H9 (cell line): ENCODE results near the gene ULK3. TPM values are rescaled to one million over a fixed set of nuclear protein-coding genes. Genes with fewer than 3 reads are reported as not detected.

Experiments
- DNase-seq: peaks from one replicate; pipeline ENCODE4 v3.0.0-alpha.2; 2017
- H2AFZ ChIP-seq: one replicate; pipeline ENCODE4 v1.6.1; 2013; ENCODE audit warnings: mild to moderate bottlenecking, low read length, control low read depth, moderate library complexity
- H2AK5ac ChIP-seq: 2 replicates; pipeline ENCODE4 v1.6.1; 2013; ENCODE audit warnings: low read length, control low read depth, mixed read lengths; ENCODE audit not compliant: insufficient read length
- H2BK120ac ChIP-seq: one replicate; pipeline ENCODE4 v1.6.1; 2013; ENCODE audit warnings: low read depth, mild to moderate bottlenecking, low read length, control low read depth, inconsistent platforms; ENCODE audit not compliant: poor library complexity, severe bottlenecking
- H2BK12ac ChIP-seq: 2 replicates; pipeline ENCODE4 v1.6.1; 2013; ENCODE audit warnings: low read length, control low read depth, mixed read lengths, low read depth; ENCODE audit not compliant: insufficient read length
- H2BK15ac ChIP-seq: 2 replicates; pipeline ENCODE4 v1.6.1; 2013; ENCODE audit warnings: low read depth, low read length, control low read depth
- H2BK20ac ChIP-seq: one replicate; pipeline ENCODE4 v1.6.1; 2013; ENCODE audit warnings: low read depth, mild to moderate bottlenecking, low read length, control low read depth, inconsistent platforms; ENCODE audit not compliant: poor library complexity, severe bottlenecking
- H2BK5ac ChIP-seq: 2 replicates; pipeline ENCODE4 v1.6.1; 2013; ENCODE audit warnings: low read length, control low read depth, mixed read lengths; ENCODE audit not compliant: insufficient read length
- H3K14ac ChIP-seq: 2 replicates; pipeline ENCODE4 v1.6.1; 2013; ENCODE audit warnings: low read length, control low read depth; ENCODE audit not compliant: insufficient read depth
- H3K18ac ChIP-seq: 2 replicates; pipeline ENCODE4 v1.6.1; 2013; ENCODE audit warnings: low read depth, mild to moderate bottlenecking, mixed read lengths, low read length, control low read depth; ENCODE audit not compliant: insufficient read length
- H3K23ac ChIP-seq: 2 replicates; pipeline ENCODE4 v1.6.1; 2013; ENCODE audit warnings: low read length, control low read depth, mixed read lengths, low read depth; ENCODE audit not compliant: insufficient read length
- H3K23me2 ChIP-seq: 2 replicates; pipeline ENCODE4 v1.6.1; 2013; ENCODE audit warnings: low read depth, mild to moderate bottlenecking, mixed read lengths, low read length, control low read depth; ENCODE audit not compliant: insufficient read length, poor library complexity, severe bottlenecking
- H3K27ac ChIP-seq: 2 replicates; pipeline ENCODE4 v1.5.1; 2013; ENCODE audit warnings: low read length, control low read depth, mixed read lengths, low read depth; ENCODE audit not compliant: insufficient read length
- H3K27me3 ChIP-seq: 2 replicates; pipeline ENCODE4 v1.6.1; 2013; ENCODE audit warnings: low read length, control low read depth, inconsistent platforms; ENCODE audit not compliant: insufficient read depth
- H3K4ac ChIP-seq: 2 replicates; pipeline ENCODE4 v1.6.1; 2013; ENCODE audit warnings: low read depth, mild to moderate bottlenecking, control low read depth, inconsistent platforms, low read length, moderate library complexity
- H3K4me1 ChIP-seq: 2 replicates; pipeline ENCODE4 v1.6.1; 2013; ENCODE audit warnings: low read length, control low read depth, inconsistent platforms; ENCODE audit not compliant: insufficient read depth
- H3K4me2 ChIP-seq: 2 replicates; pipeline ENCODE4 v1.6.1; 2013; ENCODE audit warnings: low read length, control low read depth, mixed read lengths; ENCODE audit not compliant: insufficient read length, insufficient read depth
- H3K56ac ChIP-seq: 2 replicates; pipeline ENCODE4 v1.6.1; 2013; ENCODE audit warnings: low read depth, mild to moderate bottlenecking, mixed read lengths, low read length, control low read depth; ENCODE audit not compliant: insufficient read length
- H3K79me1 ChIP-seq: 2 replicates; pipeline ENCODE4 v1.6.1; 2013; ENCODE audit warnings: low read depth, mild to moderate bottlenecking, moderate library complexity, low read length, control low read depth, inconsistent platforms; ENCODE audit not compliant: insufficient read depth, poor library complexity, severe bottlenecking
- H3K79me2 ChIP-seq: 2 replicates; pipeline ENCODE4 v1.6.1; 2013; ENCODE audit warnings: low read length, control low read depth, inconsistent platforms; ENCODE audit not compliant: insufficient read depth
- H3K9ac ChIP-seq: 2 replicates; pipeline ENCODE4 v1.6.1; 2013; ENCODE audit warnings: low read length, control low read depth, mixed read lengths; ENCODE audit not compliant: insufficient read length; ENCODE audit errors: extremely low read depth
- H3K9me3 ChIP-seq: one replicate; pipeline ENCODE4 v1.6.1; 2013; ENCODE audit warnings: low read depth, low read length, inconsistent platforms; ENCODE audit not compliant: control insufficient read depth
- H3T11ph ChIP-seq: one replicate; pipeline ENCODE4 v1.6.1; 2013; ENCODE audit warnings: mild to moderate bottlenecking, low read length, control low read depth, inconsistent platforms
- H4K20me1 ChIP-seq: one replicate; pipeline ENCODE4 v1.6.1; 2013; ENCODE audit not compliant: control insufficient read depth, insufficient read length, insufficient read depth
- H4K5ac ChIP-seq: 2 replicates; pipeline ENCODE4 v1.6.1; 2013; ENCODE audit warnings: low read depth, mild to moderate bottlenecking, mixed read lengths, low read length, control low read depth; ENCODE audit not compliant: insufficient read length
- H4K8ac ChIP-seq: replicated peaks from 2 replicates; pipeline ENCODE4 v1.6.1; 2013; ENCODE audit warnings: low read length, control low read depth, mixed read lengths, low read depth; ENCODE audit not compliant: insufficient read length
- H4K91ac ChIP-seq: 2 replicates; pipeline ENCODE4 v1.6.1; 2013; ENCODE audit warnings: low read depth, mild to moderate bottlenecking, moderate library complexity, mixed read lengths, low read length, control low read depth; ENCODE audit not compliant: insufficient read length
- H3K27ac Mint-ChIP-seq, 3 experiments: 2 replicates in 2 of 3; 3 replicates in 1 of 3; pipeline ENCODE4 v1.8.0; 2020 to 2021; ENCODE audit warnings: mixed read lengths in 3 of 3, mild to moderate bottlenecking in 1 of 3, moderate library complexity in 1 of 3
- H3K27me3 Mint-ChIP-seq: 2 replicates; pipeline ENCODE4 v1.8.0; 2021; ENCODE audit warnings: low read depth, mild to moderate bottlenecking, moderate library complexity, mixed read lengths
- H3K36me3 Mint-ChIP-seq, 3 experiments: 2 replicates in 2 of 3; 3 replicates in 1 of 3; pipeline ENCODE4 v1.8.0; 2020 to 2021; ENCODE audit warnings: low read depth in 3 of 3, mixed read lengths in 3 of 3; ENCODE audit not compliant: insufficient read depth in 1 of 3
- H3K4me1 Mint-ChIP-seq, 2 experiments: 2 replicates each; pipeline ENCODE4 v1.8.0; 2020; ENCODE audit warnings: mixed read lengths in 2 of 2
- H3K4me3 Mint-ChIP-seq, 2 experiments: 2 replicates in 1 of 2; 3 replicates in 1 of 2; pipeline ENCODE4 v1.8.0; 2020 to 2021; ENCODE audit warnings: mild to moderate bottlenecking in 2 of 2, mixed read lengths in 2 of 2, moderate library complexity in 1 of 2
- H3K9me3 Mint-ChIP-seq, 2 experiments: 2 replicates in 1 of 2; 3 replicates in 1 of 2; pipeline ENCODE4 v1.8.0; 2020; ENCODE audit warnings: mild to moderate bottlenecking in 2 of 2, mixed read lengths in 2 of 2, moderate library complexity in 1 of 2
- WGBS: extraction: QIAGEN DNeasy Blood & Tissue Kit; methylation state at CpG from one replicate; pipeline ENCODE4 v1.1.7; 2013; ENCODE audit warnings: missing lambda C conversion rate, low lambda C conversion rate, mixed read lengths; ENCODE audit not compliant: insufficient read length; ENCODE audit errors: extremely low coverage; 5-methylcytosine and 5-hydroxymethylcytosine counted together
- total RNA-seq: library from RNA; stranded (reverse); gene quantifications from 2 replicates; pipeline ENCODE4 v1.2.1, GENCODE V29; 2021
- TF ChIP-seq, protein P1 (sequence below): fragments of 200-600 bp; sonication (generic); conservative IDR thresholded peaks from 3 replicates; pipeline ENCODE4 v1.8.0; 2021; ENCODE audit warnings: antibody characterized with exemption, mild to moderate bottlenecking

Gene ULK3
- total RNA-seq, 1 experiment from 2014 or later = 34.0 TPM

- H3K4me1 Mint-ChIP-seq = peaks cover 13 to 46% of the 10 kb centered on the region in 2 experiments
- H3K4ac ChIP-seq = no peak overlapping the region
- H3K27me3 Mint-ChIP-seq = peaks cover 56% of the 10 kb centered on the region
These were observed 19.6 kb downstream of the ULK3 start for GRCh38 chr15:74823324-74823723.

More at GRCh38 chr15:74823324-74823723, 19.6 kb downstream of the ULK3 start:
- Histone ChIP-seq H4K20me1 (no peaks in the 10 kb centered on the region), H2BK5ac (no peak overlapping the region), H3T11ph (no peak overlapping the region), H2AFZ (no peak overlapping the region), H3K9ac (no peak overlapping the region), H3K79me1 (no peaks in the 10 kb centered on the region), H4K91ac (no peak overlapping the region), H3K9me3 (no peaks in the 10 kb centered on the region), H4K5ac (no peak overlapping the region), H3K14ac (no peak overlapping the region), H3K27me3 (peaks cover 10% of the 10 kb centered on the region; the same call in 1 of the 2 replicates), H2BK15ac (no peak overlapping the region), H3K79me2 (no peaks in the 10 kb centered on the region), H3K27ac (no peak overlapping the region), H3K4me2 (no peak overlapping the region), H2BK12ac (no peak overlapping the region), H3K23ac (no peak overlapping the region), H4K8ac (no peak overlapping the region), H3K56ac (no peak overlapping the region), H3K4me1 (no peaks in the 10 kb centered on the region), H2BK120ac (no peak overlapping the region), H2AK5ac (no peak overlapping the region), H3K18ac (no peak overlapping the region), H2BK20ac (no peak overlapping the region), H3K23me2 (no peaks in the 10 kb centered on the region)
- H3K36me3 Mint-ChIP-seq = no peaks in the 10 kb centered on the region
- TF ChIP-seq, protein P1, sequence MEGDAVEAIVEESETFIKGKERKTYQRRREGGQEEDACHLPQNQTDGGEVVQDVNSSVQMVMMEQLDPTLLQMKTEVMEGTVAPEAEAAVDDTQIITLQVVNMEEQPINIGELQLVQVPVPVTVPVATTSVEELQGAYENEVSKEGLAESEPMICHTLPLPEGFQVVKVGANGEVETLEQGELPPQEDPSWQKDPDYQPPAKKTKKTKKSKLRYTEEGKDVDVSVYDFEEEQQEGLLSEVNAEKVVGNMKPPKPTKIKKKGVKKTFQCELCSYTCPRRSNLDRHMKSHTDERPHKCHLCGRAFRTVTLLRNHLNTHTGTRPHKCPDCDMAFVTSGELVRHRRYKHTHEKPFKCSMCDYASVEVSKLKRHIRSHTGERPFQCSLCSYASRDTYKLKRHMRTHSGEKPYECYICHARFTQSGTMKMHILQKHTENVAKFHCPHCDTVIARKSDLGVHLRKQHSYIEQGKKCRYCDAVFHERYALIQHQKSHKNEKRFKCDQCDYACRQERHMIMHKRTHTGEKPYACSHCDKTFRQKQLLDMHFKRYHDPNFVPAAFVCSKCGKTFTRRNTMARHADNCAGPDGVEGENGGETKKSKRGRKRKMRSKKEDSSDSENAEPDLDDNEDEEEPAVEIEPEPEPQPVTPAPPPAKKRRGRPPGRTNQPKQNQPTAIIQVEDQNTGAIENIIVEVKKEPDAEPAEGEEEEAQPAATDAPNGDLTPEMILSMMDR = no peak
- H3K9me3 Mint-ChIP-seq = no peaks in the 10 kb centered on the region
- H3K27ac Mint-ChIP-seq = no peak overlapping the region
- no peak overlapping the region for H3K4me3 Mint-ChIP-seq
- DNase-seq = no peak
- WGBS = no CpG with 5 or more reads among the region's 6 CpGs
